ENCODE results near the gene CDH4.

CDH4 gene

GRCh38 chr20:61692479-61692878 lies 440.4 kb downstream of the CDH4 start:
- DNase-seq (ENCODE audit: low read depth) = no peak

GRCh38 chr20:61693055-61693600 lies 441.1 kb downstream of the CDH4 start:
- DNase-seq (ENCODE audit: low read depth) = no peak

- DNase-seq (ENCODE audit: low read depth) = no peak
These were observed 442.6 kb downstream of the CDH4 start for GRCh38 chr20:61694682-61695081.

GRCh38 chr20:61695741-61696140 lies 443.7 kb downstream of the CDH4 start:
- DNase-seq (ENCODE audit: low read depth) = no peak

- DNase-seq (ENCODE audit: low read depth) = no peak
These were observed 444.2 kb downstream of the CDH4 start for GRCh38 chr20:61696181-61696735.

GRCh38 chr20:61697666-61698597 lies 445.9 kb downstream of the CDH4 start:
- no peak for DNase-seq (ENCODE audit: low read depth)

- no peak for DNase-seq (ENCODE audit: low read depth)
These were observed 446.8 kb downstream of the CDH4 start for GRCh38 chr20:61698598-61699494.

GRCh38 chr20:61699495-61700374 lies 447.7 kb downstream of the CDH4 start:
- DNase-seq (ENCODE audit: low read depth) = no peak

- no peak for DNase-seq (ENCODE audit: low read depth)
These were observed 448.6 kb downstream of the CDH4 start for GRCh38 chr20:61700595-61701140.

GRCh38 chr20:61701401-61701800 lies 449.3 kb downstream of the CDH4 start:
- no peak for DNase-seq (ENCODE audit: low read depth)

- no peak for DNase-seq (ENCODE audit: low read depth)
These were observed 449.7 kb downstream of the CDH4 start for GRCh38 chr20:61701802-61702201.

- no peak for DNase-seq (ENCODE audit: low read depth)
These were observed 450.2 kb downstream of the CDH4 start for GRCh38 chr20:61702246-61702645.

- DNase-seq (ENCODE audit: low read depth) = no peak
These were observed 452.6 kb downstream of the CDH4 start for GRCh38 chr20:61704661-61705060.

- DNase-seq (ENCODE audit: low read depth) = no peak
These were observed 453.6 kb downstream of the CDH4 start for GRCh38 chr20:61705386-61706258.

GRCh38 chr20:61706259-61706961 lies 454.3 kb downstream of the CDH4 start:
- DNase-seq (ENCODE audit: low read depth) = no peak

- no peak for DNase-seq (ENCODE audit: low read depth)
These were observed 456.8 kb downstream of the CDH4 start for GRCh38 chr20:61708891-61709290.

GRCh38 chr20:61710108-61710507 lies 458.0 kb downstream of the CDH4 start:
- DNase-seq (ENCODE audit: low read depth) = no peak

GRCh38 chr20:61712688-61713087 lies 460.6 kb downstream of the CDH4 start:
- DNase-seq (ENCODE audit: low read depth) = no peak

GRCh38 chr20:61718361-61719005 lies 466.4 kb downstream of the CDH4 start:
- DNase-seq (ENCODE audit: low read depth) = no peak
